ENCODE results near the gene GPNMB. TPM values are rescaled to one million over a fixed set of nuclear protein-coding genes. Genes with fewer than 3 reads are reported as not detected.

Gene GPNMB
- total and polyA plus RNA-seq, 10 of the 15 experiments (the other 5 are each of a cell fraction or from before 2014, with no cell fraction given), result 5.9 to 22.3 (median 10.0) TPM

GRCh38 chr7:23298885-23299769 lies 52.6 kb downstream of the GPNMB start, which contains the start of gene MALSU1 (continued):
- TF ChIP-seq ZNF687 (IDR thresholded peaks at IDR 0.05), result peak; percentile 100
- no peak for TF ChIP-seq EP300 (IDR thresholded peaks at IDR 0.05; ENCODE audit: borderline replicate concordance in 1 of 2, control insufficient read depth in 1 of 2, low read depth in 2 of 2, low read length in 2 of 2)
- no peak for TF ChIP-seq CTCF (IDR thresholded peaks at IDR 0.05 in 2 of 3, conservative IDR thresholded peaks at IDR 0.05 in 1 of 3; ENCODE audit: control insufficient read depth in 2 of 3, extremely low read depth in 1 of 3, insufficient read depth in 1 of 3, low read depth in 3 of 3, low read length in 3 of 3)
- no peak for TF ChIP-seq NFIC (IDR thresholded peaks at IDR 0.05; ENCODE audit: low read depth, low read length)
- peak; percentile 58 for TF ChIP-seq SREBF1 (IDR thresholded peaks at IDR 0.05; ENCODE audit: low read length)
- TF ChIP-seq RUNX3 (IDR thresholded peaks at IDR 0.05; ENCODE audit: low read length), result peak; percentile 38; the same call in 1 of the 2 replicates

Data from GM12878 (cell line).